Heart left ventricle (tissue), 16 donors: ENCODE results near the gene ISOC2. TPM values are rescaled to one million over a fixed set of nuclear protein-coding genes. Genes with fewer than 3 reads are reported as not detected.

Experiments used
- ATAC-seq, 4 donors: fragments of 200-7000 bp; cut with Tn5 transposase; one replicate each; pipeline ENCODE4 v1.9.1; 2020 to 2022; ENCODE audit warnings: moderate library complexity in 4 of 4, mild to moderate bottlenecking in 3 of 4, moderate number of reproducible peaks in 1 of 4
- DNase-seq, 5 donors: peaks; one replicate each; pipeline ENCODE4 v3.0.0-alpha.2; 2020
- H3K27ac ChIP-seq, 12 donors: fragments of 200-600 bp; sonication (generic) in 4 of 12; one replicate each; pipeline versions ENCODE4 v1.5.0 to v1.8.0; 2016 to 2022; ENCODE audit warnings: mild to moderate bottlenecking in 2 of 12
- H3K27me3 ChIP-seq, 9 donors: fragments of 200-600 bp; sonication (generic) in 2 of 9; one replicate each; pipeline versions ENCODE4 v1.5.1 to v1.8.0; 2016 to 2022; ENCODE audit warnings: mild to moderate bottlenecking in 3 of 9
- H3K36me3 ChIP-seq, 9 donors: fragments of 200-600 bp; sonication (generic) in 2 of 9; one replicate each; pipeline versions ENCODE4 v1.5.0 to v1.8.0; 2018 to 2022; ENCODE audit warnings: mild to moderate bottlenecking in 2 of 9
- H3K4me1 ChIP-seq, 12 donors: fragments of 200-600 bp; sonication (generic) in 4 of 12; one replicate each; pipeline versions ENCODE4 v1.5.0 to v1.8.0; 2016 to 2022; ENCODE audit warnings: mild to moderate bottlenecking in 3 of 12
- H3K4me3 ChIP-seq, 12 donors: fragments of 200-600 bp; sonication (generic) in 4 of 12; one replicate each; pipeline versions ENCODE4 v1.5.0 to v1.8.0; 2017 to 2022; ENCODE audit warnings: mild to moderate bottlenecking in 9 of 12, moderate library complexity in 4 of 12
- H3K9me3 ChIP-seq, 12 donors: fragments of 200-600 bp; sonication (generic) in 4 of 12; one replicate each; pipeline versions ENCODE4 v1.5.0 to v1.8.0; 2016 to 2022; ENCODE audit warnings: mild to moderate bottlenecking in 1 of 12
- POLR2A ChIP-seq, 2 donors: fragments of 450-650 bp; IDR thresholded peaks; one replicate each; pipeline ENCODE4 v1.6.1; 2017; ENCODE audit warnings: antibody characterized with exemption in 2 of 2, mild to moderate bottlenecking in 2 of 2, moderate library complexity in 2 of 2
- WGBS, 4 donors: extraction: QIAGEN DNeasy Blood & Tissue Kit in 2 of 4; methylation state at CpG; one replicate each; pipeline versions ENCODE4 v1.1.5 to v1.1.7; 2013 to 2018; 5-methylcytosine and 5-hydroxymethylcytosine counted together
- intact Hi-C, 10 donors: fragments of 100-400 bp; cut with DNase I; formaldehyde crosslinking; loops; one replicate each; pipeline versions ENCODE4 v1.11.1 to v1.14.2; 2022
- polyA plus RNA-seq, 2 donors: library from polyadenylated mRNA; stranded (reverse); fragments of 200-250 nt; gene quantifications; one replicate each; pipeline ENCODE4 v1.2.3, GENCODE V29; 2013
- total RNA-seq, 9 donors: library from RNA; depleted of rRNA in 2 of 9; stranded (reverse); fragments of >200 nt in 2 of 9; fragmentation: NEBNext Ultra II Directional in 3 of 9; extraction: Animal tissue kit (Norgen Biotek cat#: 25700) in 3 of 9; gene quantifications; one replicate each; pipeline versions ENCODE4 v1.1.0 to v1.2.4, GENCODE V29; 2016 to 2023
- TF ChIP-seq, protein P1 (sequence below), 12 donors: fragments of 200-600 bp; sonication (generic) in 4 of 12; IDR thresholded peaks; one replicate each; pipeline versions ENCODE4 v1.5.0 to v1.8.0; 2018 to 2022; ENCODE audit warnings: antibody characterized with exemption in 12 of 12, mild to moderate bottlenecking in 5 of 12
- donor health status: ischemic (EF 13 %, LVEDD 7.1; RV severe dilation, severe dysfunction).
- donor health status: healthy with polysubstance abuse.
- donor health status: DM: no; HTN: yes; CAD: no.
- donor health status: DM: no; HTN: no; CAD: no.
- donor health status: ischemic (EF 25% LVEDD 6.9; RV normal size, moderate dysfunction).
- donor health status: ischemic (EF 25% LVEDD 5.7; RV mildly dilated, moderate dysfunction).
- donor health status: healthy.
- donor health status: DM: yes; HTN: yes; CAD: no.
- donor health status: ischemic (EF 35%, LVEDD 5.7; RV mildly dilated, moderate dysfunction).
- donor health status: nonischemic (EF 11% LVEDD 7.7; RV severe dilation, severe dysfunction).
- donor health status: DM: yes; HTN: yes; CAD: no.
- donor health status: PGD.
- donor health status: ischemic (EF 29% LVEDD 5.4; RV normal size, mild dysfunction).
- donor health status: nonischemic (EF 23%, LVEDD 6.1; RV moderate dilation, normal function).

Gene ISOC2
- total and polyA plus RNA-seq, 11 donors, result 36.9 to 102 (median 51.1) TPM

DNA sequence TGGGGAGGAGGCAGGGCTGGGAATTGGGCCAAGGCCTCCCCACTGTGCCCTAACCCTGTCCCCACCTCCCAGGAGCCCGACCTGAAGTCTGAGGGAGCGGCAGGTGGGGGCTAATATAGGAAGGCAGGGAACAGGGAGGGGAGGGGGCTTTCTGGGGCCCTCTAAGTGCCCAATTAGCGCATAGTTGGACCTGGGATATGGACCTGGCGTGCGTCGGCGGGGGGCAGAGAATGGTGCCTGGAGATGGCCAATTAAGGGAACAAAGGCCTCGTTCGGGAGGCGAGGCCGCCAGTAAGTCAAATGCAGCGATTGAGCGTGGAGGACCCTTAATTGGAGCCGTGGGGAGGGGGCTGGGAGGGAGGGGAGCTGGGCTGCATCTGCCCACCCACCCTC is 3.2 kb upstream of the ISOC2 start, which contains the start of gene C19orf85:
Gene C19orf85 (minus strand): TSS at position 90 of the 393 bp plus-strand sequence. CDS start 197 bp downstream, outside the sequence.
- Histone ChIP-seq H3K27me3 (no peaks in the 10 kb centered on the region), H3K4me1 (peaks cover 0 to 27% (median 14%) of the 10 kb centered on the region in 12 donors), H3K4me3 (no peak within 1 kb of the TSS), H3K27ac (no peak within 1 kb of the TSS), H3K9me3 (no peaks in the 10 kb centered on the region), H3K36me3 (no peaks in the 10 kb centered on the region)
- ATAC-seq (no peak), DNase-seq (peak in 1 of 5 donors; percentile 19)
- TF ChIP-seq, protein P1, sequence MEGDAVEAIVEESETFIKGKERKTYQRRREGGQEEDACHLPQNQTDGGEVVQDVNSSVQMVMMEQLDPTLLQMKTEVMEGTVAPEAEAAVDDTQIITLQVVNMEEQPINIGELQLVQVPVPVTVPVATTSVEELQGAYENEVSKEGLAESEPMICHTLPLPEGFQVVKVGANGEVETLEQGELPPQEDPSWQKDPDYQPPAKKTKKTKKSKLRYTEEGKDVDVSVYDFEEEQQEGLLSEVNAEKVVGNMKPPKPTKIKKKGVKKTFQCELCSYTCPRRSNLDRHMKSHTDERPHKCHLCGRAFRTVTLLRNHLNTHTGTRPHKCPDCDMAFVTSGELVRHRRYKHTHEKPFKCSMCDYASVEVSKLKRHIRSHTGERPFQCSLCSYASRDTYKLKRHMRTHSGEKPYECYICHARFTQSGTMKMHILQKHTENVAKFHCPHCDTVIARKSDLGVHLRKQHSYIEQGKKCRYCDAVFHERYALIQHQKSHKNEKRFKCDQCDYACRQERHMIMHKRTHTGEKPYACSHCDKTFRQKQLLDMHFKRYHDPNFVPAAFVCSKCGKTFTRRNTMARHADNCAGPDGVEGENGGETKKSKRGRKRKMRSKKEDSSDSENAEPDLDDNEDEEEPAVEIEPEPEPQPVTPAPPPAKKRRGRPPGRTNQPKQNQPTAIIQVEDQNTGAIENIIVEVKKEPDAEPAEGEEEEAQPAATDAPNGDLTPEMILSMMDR (IDR thresholded peaks at IDR 0.05), result no peak
- TF ChIP-seq POLR2A (IDR thresholded peaks at IDR 0.05), result no peak
- intact Hi-C loops, result loop anchor here in 4 of 10 donors (5.0 kb wide), 3 partner anchors 38 to 168 kb away; no protein-coding TSS in a partner anchor
- 61 to 80% (median 72%) methylated on average over 14 of the region's 14 CpGs for WGBS, 4 donors

- Histone ChIP-seq H3K4me1 (peaks cover 0 to 27% (median 14%) of the 10 kb centered on the region in 12 donors), H3K4me3 (no peak overlapping the region), H3K9me3 (no peaks in the 10 kb centered on the region), H3K27ac (no peak overlapping the region), H3K27me3 (no peaks in the 10 kb centered on the region), H3K36me3 (no peaks in the 10 kb centered on the region)
- DNase-seq, result peak in 1 of 5 donors; percentile 22
- TF ChIP-seq POLR2A (IDR thresholded peaks at IDR 0.05), result no peak
- TF ChIP-seq, protein P1 (IDR thresholded peaks at IDR 0.05), result no peak
- ATAC-seq, result no peak
- intact Hi-C loops, result loop anchor here in 2 of 10 donors (5.0 kb wide), 2 partner anchors 163 to 168 kb away; no protein-coding TSS in a partner anchor
- 71 to 78% (median 75%) methylated on average over 14 to 23 of the region's 23 CpGs for WGBS, 4 donors
Observed at GRCh38 chr19:55464039-55464661, 2.7 kb upstream of the ISOC2 start.

DNA sequence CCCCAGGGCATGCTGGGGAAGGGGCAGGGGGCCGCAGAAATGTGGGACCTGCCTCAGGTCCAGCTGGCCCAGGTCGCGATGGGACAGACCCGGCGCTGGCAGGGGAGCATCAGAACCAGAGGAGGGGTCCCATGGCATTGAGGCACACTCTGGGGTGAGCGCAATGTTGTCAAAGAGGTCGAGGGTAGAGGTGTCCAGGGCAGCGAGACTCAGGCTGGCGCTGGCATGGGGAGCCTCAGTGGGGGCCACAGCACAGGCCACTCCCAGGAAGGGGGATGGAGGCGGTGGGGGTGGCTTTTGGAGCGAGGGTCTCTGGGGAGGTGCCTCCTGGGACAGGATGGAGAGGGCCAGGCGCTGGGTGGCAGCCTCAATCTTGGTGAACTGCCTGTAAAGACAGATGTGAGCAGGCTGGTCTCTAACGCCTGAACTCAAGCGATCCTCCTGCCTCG is 2.2 kb upstream of the ISOC2 start:
- Histone ChIP-seq H3K4me3 (no peak overlapping the region), H3K27me3 (no peaks in the 10 kb centered on the region), H3K36me3 (no peaks in the 10 kb centered on the region), H3K9me3 (no peaks in the 10 kb centered on the region), H3K4me1 (peaks cover 0 to 27% (median 14%) of the 10 kb centered on the region in 12 donors), H3K27ac (no peak overlapping the region)
- 75 to 84% (median 79%) methylated on average over 8 to 15 of the region's 15 CpGs for WGBS, 4 donors
- TF ChIP-seq POLR2A (IDR thresholded peaks at IDR 0.05), result no peak
- TF ChIP-seq, protein P1 (IDR thresholded peaks at IDR 0.05), result no peak
- intact Hi-C loops, result loop anchor here in 2 of 10 donors (5.0 kb wide), 2 partner anchors 164 to 169 kb away; no protein-coding TSS in a partner anchor
- DNase-seq (no peak), ATAC-seq (no peak)

GRCh38 chr19:55462722-55463121 is 1.3 kb upstream of the ISOC2 start:
- intact Hi-C loops, result loop anchor here in 2 of 10 donors (5.0 kb wide), 2 partner anchors 165 to 170 kb away; no protein-coding TSS in a partner anchor
- peak overlapping the region in 2 of 12 donors; percentile 87 to 91 for H3K4me3 ChIP-seq
- H3K27me3 ChIP-seq, result no peaks in the 10 kb centered on the region
- DNase-seq (peak in 1 of 5 donors; percentile 27), ATAC-seq (no peak)
- no peaks in the 10 kb centered on the region for H3K9me3 ChIP-seq
- H3K4me1 ChIP-seq, result peaks cover 0 to 24% (median 12%) of the 10 kb centered on the region in 12 donors
- TF ChIP-seq, protein P1 (IDR thresholded peaks at IDR 0.05), result no peak
- TF ChIP-seq POLR2A (IDR thresholded peaks at IDR 0.05), result no peak
- 79 to 86% (median 84%) methylated on average over 11 of the region's 11 CpGs for WGBS, 4 donors
- no peaks in the 10 kb centered on the region for H3K36me3 ChIP-seq
- H3K27ac ChIP-seq, result no peak overlapping the region
